ENCODE results near the gene CACNB4. TPM values are rescaled to one million over a fixed set of nuclear protein-coding genes. Genes with fewer than 3 reads are reported as not detected.

Gene CACNB4
- total RNA-seq, 1 experiment from 2014 or later: 2.0 TPM

- ChIA-PET CTCF (no interaction called here), POLR2A (no interaction called here), RAD21 (ENCODE audit: low non-redundant PET in 1 of 2, low total read pairs in 2 of 2, uncharacterized antibody in 2 of 2, unreplicated experiment in 2 of 2) (no interaction called here)
- no peaks in the 10 kb centered on the region for H3K9me2 ChIP-seq (ENCODE audit: insufficient read depth)
- no peaks in the 10 kb centered on the region for H4K20me1 ChIP-seq (ENCODE audit: insufficient read depth)
- TF ChIP-seq, protein P1, sequence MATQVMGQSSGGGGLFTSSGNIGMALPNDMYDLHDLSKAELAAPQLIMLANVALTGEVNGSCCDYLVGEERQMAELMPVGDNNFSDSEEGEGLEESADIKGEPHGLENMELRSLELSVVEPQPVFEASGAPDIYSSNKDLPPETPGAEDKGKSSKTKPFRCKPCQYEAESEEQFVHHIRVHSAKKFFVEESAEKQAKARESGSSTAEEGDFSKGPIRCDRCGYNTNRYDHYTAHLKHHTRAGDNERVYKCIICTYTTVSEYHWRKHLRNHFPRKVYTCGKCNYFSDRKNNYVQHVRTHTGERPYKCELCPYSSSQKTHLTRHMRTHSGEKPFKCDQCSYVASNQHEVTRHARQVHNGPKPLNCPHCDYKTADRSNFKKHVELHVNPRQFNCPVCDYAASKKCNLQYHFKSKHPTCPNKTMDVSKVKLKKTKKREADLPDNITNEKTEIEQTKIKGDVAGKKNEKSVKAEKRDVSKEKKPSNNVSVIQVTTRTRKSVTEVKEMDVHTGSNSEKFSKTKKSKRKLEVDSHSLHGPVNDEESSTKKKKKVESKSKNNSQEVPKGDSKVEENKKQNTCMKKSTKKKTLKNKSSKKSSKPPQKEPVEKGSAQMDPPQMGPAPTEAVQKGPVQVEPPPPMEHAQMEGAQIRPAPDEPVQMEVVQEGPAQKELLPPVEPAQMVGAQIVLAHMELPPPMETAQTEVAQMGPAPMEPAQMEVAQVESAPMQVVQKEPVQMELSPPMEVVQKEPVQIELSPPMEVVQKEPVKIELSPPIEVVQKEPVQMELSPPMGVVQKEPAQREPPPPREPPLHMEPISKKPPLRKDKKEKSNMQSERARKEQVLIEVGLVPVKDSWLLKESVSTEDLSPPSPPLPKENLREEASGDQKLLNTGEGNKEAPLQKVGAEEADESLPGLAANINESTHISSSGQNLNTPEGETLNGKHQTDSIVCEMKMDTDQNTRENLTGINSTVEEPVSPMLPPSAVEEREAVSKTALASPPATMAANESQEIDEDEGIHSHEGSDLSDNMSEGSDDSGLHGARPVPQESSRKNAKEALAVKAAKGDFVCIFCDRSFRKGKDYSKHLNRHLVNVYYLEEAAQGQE (IDR thresholded peaks at IDR 0.05; ENCODE audit: low read depth): no peak
- TF ChIP-seq MAX (IDR thresholded peaks at IDR 0.05): no peak
- no peak for TF ChIP-seq SIN3A (IDR thresholded peaks at IDR 0.05; ENCODE audit: low read depth)
- no peak for TF ChIP-seq CBX3 (IDR thresholded peaks at IDR 0.05; ENCODE audit: low read depth)
- no peak for TF ChIP-seq EZH2phosphoT487 (IDR thresholded peaks at IDR 0.05; ENCODE audit: borderline replicate concordance)
- no peak for TF ChIP-seq CEBPB (IDR thresholded peaks at IDR 0.05; ENCODE audit: low read depth)
- TF ChIP-seq ZBTB33 (IDR thresholded peaks at IDR 0.05; ENCODE audit: extremely low read depth, insufficient replicate concordance, low read length): no peak
- no peak for TF ChIP-seq ZFX (IDR thresholded peaks at IDR 0.05)
- no peak for TF ChIP-seq ELF1 (IDR thresholded peaks at IDR 0.05; ENCODE audit: borderline replicate concordance, low read depth)
- no peak for TF ChIP-seq FOSL1 (IDR thresholded peaks at IDR 0.05; ENCODE audit: low read depth)
- no peak for TF ChIP-seq SRF (IDR thresholded peaks at IDR 0.05; ENCODE audit: low read depth)
- no peak for TF ChIP-seq JUND (IDR thresholded peaks at IDR 0.05)
- TF ChIP-seq TCF7L2 (IDR thresholded peaks at IDR 0.05; ENCODE audit: borderline replicate concordance, extremely low read depth, insufficient read depth, insufficient read length): no peak
- TF ChIP-seq EZH2 (IDR thresholded peaks at IDR 0.05): no peak
- H3K4me2 ChIP-seq (ENCODE audit: low read length): no peak overlapping the region
- intact Hi-C loops (cut with micrococcal nuclease): no loop called here
- H3K27ac ChIP-seq (ENCODE audit: low read depth, low read length): no peak overlapping the region
- no peaks in the 10 kb centered on the region for H3K79me2 ChIP-seq (ENCODE audit: insufficient read depth, low read length)
- no TSS peak for BruUV-seq (replicated peaks)
- no peak for ATAC-seq
- H3K4me3 ChIP-seq (replicated peaks in 1 of 2; ENCODE audit: low read depth in 1 of 2, low read length in 2 of 2): no peak overlapping the region
- H3K36me3 ChIP-seq (ENCODE audit: control insufficient read depth in 1 of 2, insufficient read depth in 2 of 2, low read length in 2 of 2): no peaks in the 10 kb centered on the region
- no peaks in the 10 kb centered on the region for H3K9me3 ChIP-seq (ENCODE audit: control insufficient read depth in 1 of 2, insufficient read depth in 1 of 2, low read depth in 1 of 2, low read length in 2 of 2)
- no peak overlapping the region for H3K9ac ChIP-seq (ENCODE audit: low read length)
- DNase-seq (ENCODE audit: low read depth, low spot score): no peak
- H3K27me3 ChIP-seq (ENCODE audit: insufficient read depth, low read length): no peaks in the 10 kb centered on the region
- peaks cover 0 to 7% of the 10 kb centered on the region in 2 experiments; a peak in 2 of 4 replicates for H3K4me1 ChIP-seq (ENCODE audit: control insufficient read depth in 1 of 2, insufficient read depth in 2 of 2, low read length in 2 of 2)
- no peak overlapping the region for H2AFZ ChIP-seq (ENCODE audit: low read depth, low read length, poor library complexity, severe bottlenecking)
Observed at GRCh38 chr2:151789055-151789834, 309.6 kb downstream of the CACNB4 start.

All from HCT116 (cell line).